SK-N-SH (cell line): Measurements from ENCODE around the gene GTF2E1. TPM values are rescaled to one million over a fixed set of nuclear protein-coding genes. Genes with fewer than 3 reads are reported as not detected.

Experiments
- CTCF ChIA-PET: fragments of 300-600, 350-600 bp; formaldehyde crosslinking; extraction: SDS; loops from one replicate; lab custom pipeline; 2021; lab: Yijun Ruan, JAX
- POLR2A ChIA-PET: fragments of 350-600 bp; sonication (Branson Sonifier 250); formaldehyde crosslinking; extraction: SDS; loops from one replicate; lab custom pipeline; 2020; ENCODE audit warnings: antibody characterized with exemption, inconsistent platforms; lab: Yijun Ruan, JAX
- DNase-seq: peaks from one replicate; pipeline ENCODE4 v3.0.0; 2012
- H2AFZ ChIP-seq: fragments of 200-600 bp; sonication (generic); 2 replicates; pipeline ENCODE4 v1.8.1; 2016; ENCODE audit warnings: antibody characterized with exemption, mild to moderate bottlenecking, low read depth
- H3F3A ChIP-seq: fragments of 200-600 bp; sonication (generic); replicated peaks from 2 replicates; pipeline ENCODE3; 2016; ENCODE audit warnings: antibody characterized with exemption, mild to moderate bottlenecking; ENCODE audit not compliant: insufficient read depth
- H3K27ac ChIP-seq, 2 experiments: fragments of 200-500 bp in 1 of 2; fragments of 200-600 bp in 1 of 2; sonication (Bioruptor generic) in 1 of 2; sonication (generic), shearing (Covaris generic) in 1 of 2; 2 replicates each; pipeline versions ENCODE4 v1.5.1 to v1.6.1; 2014 to 2016; ENCODE audit warnings: low read depth in 2 of 2, inconsistent platforms in 1 of 2, low read length in 1 of 2, mild to moderate bottlenecking in 1 of 2, mixed read lengths in 1 of 2
- H3K27me3 ChIP-seq: fragments of 200-600 bp; sonication (generic), shearing (Covaris generic); 2 replicates; pipeline ENCODE4 v1.6.1; 2016; ENCODE audit warnings: mixed run types; ENCODE audit not compliant: insufficient read depth
- H3K36me3 ChIP-seq, 2 experiments: fragments of 200-500 bp in 1 of 2; fragments of 200-600 bp in 1 of 2; sonication (Bioruptor generic) in 1 of 2; sonication (generic) in 1 of 2; replicated peaks in 1 of 2; 2 replicates each; pipeline versions ENCODE3 to v1.5.1; 2014 to 2016; ENCODE audit warnings: low read length in 1 of 2, mild to moderate bottlenecking in 1 of 2; ENCODE audit not compliant: insufficient read depth in 2 of 2, control insufficient read depth in 1 of 2
- H3K4me1 ChIP-seq, 2 experiments: fragments of 200-500 bp in 1 of 2; fragments of 200-600 bp in 1 of 2; sonication (Bioruptor generic) in 1 of 2; sonication (generic), shearing (Covaris generic) in 1 of 2; 2 replicates each; pipeline versions ENCODE4 v1.5.1 to v1.6.1; 2014 to 2016; ENCODE audit warnings: low read depth in 1 of 2, low read length in 1 of 2, mixed run types in 1 of 2; ENCODE audit not compliant: insufficient read depth in 2 of 2, control insufficient read depth in 1 of 2
- H3K4me2 ChIP-seq: fragments of 200-600 bp; sonication (generic), shearing (Covaris generic); 2 replicates; pipeline ENCODE4 v1.6.1; 2017; ENCODE audit warnings: mixed run types
- H3K4me3 ChIP-seq, 2 experiments: fragments of 200-500 bp in 1 of 2; fragments of 200-600 bp in 1 of 2; sonication (Bioruptor generic) in 1 of 2; sonication (generic), shearing (Covaris generic) in 1 of 2; 2 replicates each; pipeline versions ENCODE4 v1.5.1 to v1.8.1; 2014 to 2016; ENCODE audit warnings: low read depth in 2 of 2, inconsistent platforms in 1 of 2, low read length in 1 of 2, mild to moderate bottlenecking in 1 of 2, mixed read lengths in 1 of 2, moderate library complexity in 1 of 2
- H3K79me2 ChIP-seq: fragments of 200-600 bp; sonication (generic); 2 replicates; pipeline ENCODE4 v1.8.1; 2017; ENCODE audit warnings: mild to moderate bottlenecking; ENCODE audit not compliant: insufficient read depth
- H3K9ac ChIP-seq: fragments of 200-600 bp; sonication (generic); 2 replicates; pipeline ENCODE4 v1.6.1; 2017; ENCODE audit warnings: mixed run types
- H3K9me2 ChIP-seq: fragments of 200-600 bp; sonication (generic); 2 replicates; pipeline ENCODE4 v1.6.1; 2017; ENCODE audit warnings: mixed run types
- H3K9me3 ChIP-seq: fragments of 200-600 bp; sonication (generic); 2 replicates; pipeline ENCODE4 v1.6.1; 2017; ENCODE audit warnings: mixed run types, mild to moderate bottlenecking, moderate library complexity
- H4K20me1 ChIP-seq: fragments of 200-600 bp; sonication (generic); 2 replicates; pipeline ENCODE4 v1.6.1; 2017; ENCODE audit warnings: mild to moderate bottlenecking, mixed run types; ENCODE audit not compliant: insufficient read depth
- CHD2 ChIP-seq: fragments of 150-350 bp; IDR thresholded peaks from 2 replicates; pipeline ENCODE4 v1.6.1; 2018; ENCODE audit warnings: low read length; ENCODE audit not compliant: partially characterized antibody
- ELF1 ChIP-seq: IDR thresholded peaks from 2 replicates; pipeline ENCODE4 v1.4.0; 2012
- FOSL2 ChIP-seq: IDR thresholded peaks from 2 replicates; pipeline ENCODE4 v1.4.0; 2012; ENCODE audit warnings: low read depth, mild to moderate bottlenecking, moderate library complexity, borderline replicate concordance
- FOXM1 ChIP-seq: IDR thresholded peaks from 2 replicates; pipeline ENCODE4 v1.4.0; 2012; ENCODE audit warnings: low read depth, mild to moderate bottlenecking
- GATA2 ChIP-seq: sonication (generic); formaldehyde crosslinking; IDR thresholded peaks from 2 replicates; pipeline ENCODE4 v1.5.0; 2020; ENCODE audit warnings: mild to moderate bottlenecking, missing genetic modification reagents
- JUND ChIP-seq: IDR thresholded peaks from 2 replicates; pipeline ENCODE4 v1.4.0; 2012
- NFIC ChIP-seq: IDR thresholded peaks from 2 replicates; pipeline ENCODE4 v1.4.0; 2012; ENCODE audit warnings: borderline replicate concordance
- NRF1 ChIP-seq: IDR thresholded peaks from 2 replicates; pipeline ENCODE4 v1.6.1; 2012; ENCODE audit warnings: low read depth, mild to moderate bottlenecking, low read length
- RCOR1 ChIP-seq: fragments of 150-350 bp; IDR thresholded peaks from 2 replicates; pipeline ENCODE4 v1.6.1; 2017; ENCODE audit warnings: antibody characterized with exemption, low read length
- TCF12 ChIP-seq: IDR thresholded peaks from 2 replicates; pipeline ENCODE4 v1.4.0; 2012
- WGBS: methylation state at CpG from one replicate; pipeline ENCODE4 v1.1.6; 2017; ENCODE audit warnings: low lambda C conversion rate; 5-methylcytosine and 5-hydroxymethylcytosine counted together
- polyA plus RNA-seq, 3 experiments: library from polyadenylated mRNA; depleted of rRNA; stranded (reverse); fragments of >200 nt; gene quantifications; 2 replicates each; pipeline ENCODE4 v1.2.3, GENCODE V29; 2012
- TF ChIP-seq, protein P1 (sequence below): fragments of 150-350 bp; IDR thresholded peaks from 2 replicates; pipeline ENCODE4 v1.6.1; 2017; ENCODE audit warnings: antibody characterized with exemption, low read length, low read depth, borderline replicate concordance
- TF ChIP-seq, protein P2 (sequence below): IDR thresholded peaks from 2 replicates; pipeline ENCODE4 v1.4.0; 2012; ENCODE audit warnings: low read depth, borderline replicate concordance
- TF ChIP-seq, protein P3 (sequence below): fragments of 150-350 bp; IDR thresholded peaks from 2 replicates; pipeline ENCODE4 v1.6.1; 2016; ENCODE audit warnings: mild to moderate bottlenecking, low read depth, low read length
- TF ChIP-seq, protein P4 (sequence below): IDR thresholded peaks from 2 replicates; pipeline ENCODE4; 2012

The GTF2E1 gene
- polyA plus RNA-seq, 1 of the 3 experiments (the other 2 are of a cell fraction) = 5.7 TPM

DNA sequence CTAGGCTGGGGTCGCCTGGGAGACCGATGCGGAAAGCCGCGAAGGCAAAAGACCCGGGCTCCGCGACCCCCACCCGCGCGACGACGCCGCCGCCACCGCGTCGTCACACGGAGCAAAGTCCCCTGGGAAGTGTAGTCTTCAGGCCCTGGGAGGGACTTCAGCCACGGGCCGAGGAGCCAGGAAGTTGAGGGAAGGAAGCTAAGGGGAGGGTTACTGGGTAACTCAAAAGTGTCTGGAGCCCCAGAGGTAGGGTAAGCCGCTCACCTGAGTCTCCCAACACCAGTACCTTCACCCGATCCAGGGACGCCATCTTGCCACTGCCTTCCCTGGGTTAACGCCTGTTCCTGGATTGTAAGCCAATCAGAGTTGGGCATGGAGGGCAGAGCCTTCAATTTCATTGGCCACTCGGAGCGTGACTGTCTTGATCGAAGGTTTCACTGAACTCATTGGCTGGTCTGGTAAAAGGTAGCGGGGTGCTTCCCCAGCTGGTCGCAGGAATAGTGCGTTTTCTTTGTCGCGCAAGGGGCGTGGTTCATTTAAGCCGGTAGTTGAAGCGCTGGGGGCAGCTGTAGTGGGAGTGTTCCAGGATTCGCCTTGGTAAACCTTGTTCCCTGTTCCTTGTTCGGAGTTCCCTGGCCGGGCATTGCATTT lies at the start of gene GTF2E1, which contains the start of gene RABL3 (continued):
- no peak for TF ChIP-seq NRF1
- peak; percentile 88 for TF ChIP-seq ELF1
- TF ChIP-seq, protein P1, sequence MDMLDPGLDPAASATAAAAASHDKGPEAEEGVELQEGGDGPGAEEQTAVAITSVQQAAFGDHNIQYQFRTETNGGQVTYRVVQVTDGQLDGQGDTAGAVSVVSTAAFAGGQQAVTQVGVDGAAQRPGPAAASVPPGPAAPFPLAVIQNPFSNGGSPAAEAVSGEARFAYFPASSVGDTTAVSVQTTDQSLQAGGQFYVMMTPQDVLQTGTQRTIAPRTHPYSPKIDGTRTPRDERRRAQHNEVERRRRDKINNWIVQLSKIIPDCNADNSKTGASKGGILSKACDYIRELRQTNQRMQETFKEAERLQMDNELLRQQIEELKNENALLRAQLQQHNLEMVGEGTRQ = no peak
- TF ChIP-seq, protein P2, sequence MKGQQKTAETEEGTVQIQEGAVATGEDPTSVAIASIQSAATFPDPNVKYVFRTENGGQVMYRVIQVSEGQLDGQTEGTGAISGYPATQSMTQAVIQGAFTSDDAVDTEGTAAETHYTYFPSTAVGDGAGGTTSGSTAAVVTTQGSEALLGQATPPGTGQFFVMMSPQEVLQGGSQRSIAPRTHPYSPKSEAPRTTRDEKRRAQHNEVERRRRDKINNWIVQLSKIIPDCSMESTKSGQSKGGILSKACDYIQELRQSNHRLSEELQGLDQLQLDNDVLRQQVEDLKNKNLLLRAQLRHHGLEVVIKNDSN = no peak; the same call in 1 of the 2 replicates
- no peak for TF ChIP-seq NFIC
- no peak for TF ChIP-seq JUND
- TF ChIP-seq, protein P3, sequence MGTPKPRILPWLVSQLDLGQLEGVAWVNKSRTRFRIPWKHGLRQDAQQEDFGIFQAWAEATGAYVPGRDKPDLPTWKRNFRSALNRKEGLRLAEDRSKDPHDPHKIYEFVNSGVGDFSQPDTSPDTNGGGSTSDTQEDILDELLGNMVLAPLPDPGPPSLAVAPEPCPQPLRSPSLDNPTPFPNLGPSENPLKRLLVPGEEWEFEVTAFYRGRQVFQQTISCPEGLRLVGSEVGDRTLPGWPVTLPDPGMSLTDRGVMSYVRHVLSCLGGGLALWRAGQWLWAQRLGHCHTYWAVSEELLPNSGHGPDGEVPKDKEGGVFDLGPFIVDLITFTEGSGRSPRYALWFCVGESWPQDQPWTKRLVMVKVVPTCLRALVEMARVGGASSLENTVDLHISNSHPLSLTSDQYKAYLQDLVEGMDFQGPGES = peak; percentile 49; the same call in 1 of the 2 replicates
- TF ChIP-seq TCF12 = no peak
- peak; percentile 45 for TF ChIP-seq CHD2

DNA sequence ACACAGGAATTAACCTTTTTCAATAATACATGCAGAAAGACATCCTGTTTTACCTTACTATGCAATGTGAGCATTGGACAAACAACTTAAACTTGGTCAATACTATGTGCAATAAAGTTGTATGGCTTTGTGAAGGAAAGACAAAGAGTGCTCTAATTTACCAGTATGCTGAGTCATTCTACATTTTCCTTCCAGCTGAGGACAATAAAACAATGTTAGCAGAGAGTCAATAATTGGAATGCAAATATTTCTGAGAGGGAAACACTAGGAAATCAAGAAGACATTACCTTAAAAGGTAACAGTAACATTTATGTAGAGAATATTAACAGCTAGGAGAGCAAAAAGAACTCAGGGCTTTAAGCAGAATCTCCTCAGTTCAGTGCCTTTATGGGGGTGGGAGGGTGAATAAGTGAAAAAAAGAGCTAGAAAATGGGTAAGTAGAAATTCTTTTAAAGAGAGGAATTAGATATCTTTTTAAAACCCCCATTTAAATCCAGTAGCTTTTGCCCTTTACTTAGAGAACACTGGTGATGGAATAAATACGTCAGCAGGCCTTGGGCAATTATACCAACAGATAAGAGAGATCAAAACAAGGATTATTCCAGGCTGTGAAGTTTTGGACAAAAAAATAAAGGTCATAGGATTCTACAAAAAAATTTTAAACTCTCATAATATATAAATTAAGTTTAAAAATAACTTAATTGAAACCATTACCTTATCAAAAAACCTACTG lies 48.9 kb upstream of the GTF2E1 start:
- Histone ChIP-seq H3K4me2 (no peak overlapping the region), H3K36me3 (peaks cover 0 to 8% of the 10 kb centered on the region in 2 experiments), H3K27me3 (no peaks in the 10 kb centered on the region), H4K20me1 (no peaks in the 10 kb centered on the region), H3K9ac (no peak overlapping the region), H3K9me2 (no peaks in the 10 kb centered on the region), H3K9me3 (no peaks in the 10 kb centered on the region), H3K4me3 (no peak overlapping the region), H3K4me1 (peaks cover 7 to 8% of the 10 kb centered on the region in 2 experiments; a peak in 2 of 4 replicates), H3K79me2 (no peaks in the 10 kb centered on the region), H2AFZ (peak overlapping the region; percentile 2; the same call in 1 of the 2 replicates), H3F3A (peaks cover 6% of the 10 kb centered on the region), H3K27ac (peak overlapping the region; percentile 4 to 71; a peak in 3 of 4 replicates)
- 88% methylated on average over 1 of the region's 1 CpG for WGBS
- TF ChIP-seq, protein P3 = no peak
- TF ChIP-seq RCOR1 (no peak), ELF1 (no peak), FOXM1 (no peak), GATA2 (CRISPR knock-in tag) (peak; percentile 32; the same call in 1 of the 2 replicates), FOSL2 (peak; percentile 20; the same call in 1 of the 2 replicates)
- TF ChIP-seq, protein P4, sequence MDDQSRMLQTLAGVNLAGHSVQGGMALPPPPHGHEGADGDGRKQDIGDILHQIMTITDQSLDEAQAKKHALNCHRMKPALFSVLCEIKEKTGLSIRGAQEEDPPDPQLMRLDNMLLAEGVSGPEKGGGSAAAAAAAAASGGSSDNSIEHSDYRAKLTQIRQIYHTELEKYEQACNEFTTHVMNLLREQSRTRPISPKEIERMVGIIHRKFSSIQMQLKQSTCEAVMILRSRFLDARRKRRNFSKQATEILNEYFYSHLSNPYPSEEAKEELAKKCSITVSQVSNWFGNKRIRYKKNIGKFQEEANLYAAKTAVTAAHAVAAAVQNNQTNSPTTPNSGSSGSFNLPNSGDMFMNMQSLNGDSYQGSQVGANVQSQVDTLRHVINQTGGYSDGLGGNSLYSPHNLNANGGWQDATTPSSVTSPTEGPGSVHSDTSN = no peak
- ChIA-PET CTCF (interaction anchor here (0.6 to 1.6 kb wide), 4 partner anchors 13 to 135 kb away, joined by 3 to 4 read pairs (median 4); no protein-coding TSS in a partner anchor), POLR2A (no interaction called here)
- no peak for DNase-seq
